ENCODE measurements around the gene OSBPL6.
"Not testable (repeated sequence)": the region's sequence is repeated elsewhere in the genome, so short reads cannot be mapped to it uniquely, and the experiment has no call there.

OSBPL6 gene

GRCh38 chr2:178193823-178194599, at the start of gene OSBPL6:
Gene OSBPL6, plus strand, starts transcription at chr2:178194512. Its CDS starts 111,673 bp downstream, at chr2:178306185.
- no peak for DNase-seq (ENCODE audit: low read depth, low spot score)

- no peak for DNase-seq (ENCODE audit: low read depth, low spot score)
Observed at GRCh38 chr2:178152033-178152432, 42.3 kb upstream of the OSBPL6 start.

- no peak for DNase-seq (ENCODE audit: low read depth, low spot score)
Observed at GRCh38 chr2:178152542-178152941, 41.8 kb upstream of the OSBPL6 start.

GRCh38 chr2:178152977-178153376, 41.3 kb upstream of the OSBPL6 start:
- DNase-seq (ENCODE audit: low read depth, low spot score), result no peak

GRCh38 chr2:178153878-178154277, 40.4 kb upstream of the OSBPL6 start:
- DNase-seq (ENCODE audit: low read depth, low spot score), result not testable (repeated sequence)

GRCh38 chr2:178155524-178155923, 38.8 kb upstream of the OSBPL6 start:
- no peak for DNase-seq (ENCODE audit: low read depth, low spot score)

- DNase-seq (ENCODE audit: low read depth, low spot score), result no peak
Observed at GRCh38 chr2:178157574-178157973, 36.7 kb upstream of the OSBPL6 start.

- DNase-seq (ENCODE audit: low read depth, low spot score), result no peak
Observed at GRCh38 chr2:178159966-178160365, 34.3 kb upstream of the OSBPL6 start.

GRCh38 chr2:178160601-178161000, 33.7 kb upstream of the OSBPL6 start:
- no peak for DNase-seq (ENCODE audit: low read depth, low spot score)

- DNase-seq (ENCODE audit: low read depth, low spot score), result no peak
Observed at GRCh38 chr2:178163395-178163794, 30.9 kb upstream of the OSBPL6 start.

GRCh38 chr2:178163911-178164310, 30.4 kb upstream of the OSBPL6 start:
- DNase-seq (ENCODE audit: low read depth, low spot score), result no peak

- DNase-seq (ENCODE audit: low read depth, low spot score), result no peak
Observed at GRCh38 chr2:178173657-178174056, 20.7 kb upstream of the OSBPL6 start.

GRCh38 chr2:178177066-178177679, 17.1 kb upstream of the OSBPL6 start:
- DNase-seq (ENCODE audit: low read depth, low spot score), result no peak

GRCh38 chr2:178180648-178181047, 13.7 kb upstream of the OSBPL6 start:
- DNase-seq (ENCODE audit: low read depth, low spot score), result not testable (repeated sequence)

- no peak for DNase-seq (ENCODE audit: low read depth, low spot score)
Observed at GRCh38 chr2:178187861-178188260, 6.5 kb upstream of the OSBPL6 start.

- DNase-seq (ENCODE audit: low read depth, low spot score), result no peak
Observed at GRCh38 chr2:178188466-178188865, 5.8 kb upstream of the OSBPL6 start.

- DNase-seq (ENCODE audit: low read depth, low spot score), result no peak
Observed at GRCh38 chr2:178191004-178191508, 3.3 kb upstream of the OSBPL6 start.

- no peak for DNase-seq (ENCODE audit: low read depth, low spot score)
Observed at GRCh38 chr2:178191511-178191910, 2.8 kb upstream of the OSBPL6 start.

- DNase-seq (ENCODE audit: low read depth, low spot score), result no peak
Observed at GRCh38 chr2:178193496-178193822, 853 bp upstream of the OSBPL6 start.

- no peak for DNase-seq (ENCODE audit: low read depth, low spot score)
Observed at GRCh38 chr2:178194600-178195389, 483 bp downstream of the OSBPL6 start.

- no peak for DNase-seq (ENCODE audit: low read depth, low spot score)
Observed at GRCh38 chr2:178195390-178196166, 1.3 kb downstream of the OSBPL6 start.

- no peak for DNase-seq (ENCODE audit: low read depth, low spot score)
Observed at GRCh38 chr2:178197791-178198190, 3.5 kb downstream of the OSBPL6 start.

Data from brain pericyte (primary cell).